Loucy (cell line): Measurements from ENCODE around the gene VHLL.
A peak's percentile ranks its signal among the peaks of the same experiment; 100 is the strongest.

ENCODE experiments used
- H2AFZ ChIP-seq: fragments of 200-600 bp; sonication (generic); 2 replicates; pipeline ENCODE4 v1.6.0; 2016; ENCODE audit warnings: antibody characterized with exemption, mild to moderate bottlenecking, low read length, moderate library complexity
- H3F3A ChIP-seq: fragments of 200-600 bp; 2 replicates; pipeline ENCODE4 v1.6.0; 2016; ENCODE audit warnings: antibody characterized with exemption, low read depth, mild to moderate bottlenecking
- H3K27me3 ChIP-seq: fragments of 200-600 bp; sonication (generic); 2 replicates; pipeline ENCODE4 v1.6.1; 2014; ENCODE audit warnings: low read length, mild to moderate bottlenecking; ENCODE audit not compliant: insufficient read depth, poor library complexity, severe bottlenecking
- H3K36me3 ChIP-seq: fragments of 200-600 bp; sonication (generic); 2 replicates; pipeline ENCODE4 v1.6.1; 2016; ENCODE audit warnings: low read length; ENCODE audit not compliant: insufficient read depth
- H3K4me1 ChIP-seq: fragments of 200-600 bp; sonication (generic); 2 replicates; pipeline ENCODE4 v1.5.1; 2014; ENCODE audit warnings: low read length, mild to moderate bottlenecking; ENCODE audit not compliant: insufficient read depth, poor library complexity, severe bottlenecking
- H3K4me2 ChIP-seq: fragments of 200-600 bp; sonication (generic); 2 replicates; pipeline ENCODE4 v1.6.0; 2014; ENCODE audit warnings: antibody characterized with exemption, low read length, low read depth, mild to moderate bottlenecking; ENCODE audit not compliant: poor library complexity, severe bottlenecking
- H3K4me3 ChIP-seq: fragments of 200-600 bp; sonication (generic); 2 replicates; pipeline ENCODE4 v1.5.1; 2014; ENCODE audit warnings: low read length, mild to moderate bottlenecking, mixed read lengths; ENCODE audit not compliant: poor library complexity, severe bottlenecking
- H3K79me2 ChIP-seq: fragments of 200-600 bp; sonication (generic); 2 replicates; pipeline ENCODE4 v1.6.1; 2014; ENCODE audit warnings: low read length; ENCODE audit not compliant: insufficient read depth
- H3K9ac ChIP-seq: fragments of 200-600 bp; sonication (generic); 2 replicates; pipeline ENCODE4 v1.6.0; 2014; ENCODE audit warnings: mild to moderate bottlenecking, low read depth, low read length, moderate library complexity; ENCODE audit not compliant: poor library complexity, severe bottlenecking
- H3K9me2 ChIP-seq: fragments of 200-600 bp; sonication (generic); replicated peaks from 2 replicates; pipeline ENCODE4 v1.6.1; 2016; ENCODE audit warnings: low read depth, low read length, mixed read lengths
- H3K9me3 ChIP-seq: fragments of 200-600 bp; sonication (generic); 2 replicates; pipeline ENCODE4 v1.6.1; 2014; ENCODE audit warnings: mild to moderate bottlenecking, antibody characterized with exemption, low read length, low read depth; ENCODE audit not compliant: insufficient read depth
- H4K20me1 ChIP-seq: fragments of 200-600 bp; sonication (generic); 2 replicates; pipeline ENCODE4 v1.6.0; 2014; ENCODE audit warnings: antibody characterized with exemption, low read length, mild to moderate bottlenecking; ENCODE audit not compliant: insufficient read depth, poor library complexity, severe bottlenecking
- EZH2phosphoT487 ChIP-seq: fragments of 200-600 bp; IDR thresholded peaks from 2 replicates; pipeline ENCODE4 v1.6.1; 2018; ENCODE audit warnings: antibody characterized with exemption, mild to moderate bottlenecking, moderate library complexity, borderline replicate concordance
- TF ChIP-seq, protein P1 (sequence below): fragments of 200-600 bp; sonication (generic); conservative IDR thresholded peaks from 2 replicates; pipeline ENCODE4 v1.5.1; 2014; ENCODE audit warnings: mild to moderate bottlenecking, antibody characterized with exemption, low read length

VHLL gene

DNA sequence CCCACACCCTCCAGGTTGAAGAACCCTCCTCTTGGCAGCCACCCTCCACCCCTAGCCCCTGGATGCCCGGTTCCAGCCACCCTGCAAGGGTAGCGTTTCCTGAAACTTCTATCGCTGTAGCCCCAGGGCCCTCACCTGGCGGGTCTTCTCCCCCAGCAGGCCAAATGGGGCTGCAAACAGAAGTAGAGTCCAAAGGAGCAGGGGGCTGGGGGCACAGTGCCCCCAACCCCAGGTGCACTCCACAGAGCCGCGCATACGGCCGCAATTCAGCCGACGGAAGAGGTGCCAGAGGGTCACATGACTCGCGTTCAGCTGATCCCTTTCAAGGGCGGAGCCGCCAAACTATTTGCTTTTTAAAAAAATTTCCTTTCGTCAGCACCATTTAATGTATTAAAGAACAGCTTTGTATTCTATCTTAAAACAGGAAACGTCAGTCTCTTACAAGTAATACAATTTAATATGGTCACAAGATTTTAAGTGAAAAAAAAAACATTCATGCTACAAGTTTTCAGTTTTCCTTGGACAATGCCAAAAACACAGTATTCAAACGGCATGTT, 3.6 kb downstream of the VHLL start, which contains the start of gene GLMP:
GLMP (minus strand) TSS at position 289 of the 557 bp plus-strand sequence; CDS start at position 255, 34 bp downstream.
- Histone ChIP-seq H3K4me3 (peak within 1 kb of the TSS; percentile 86), H3F3A (no peaks in the 10 kb centered on the region), H3K4me1 (peaks cover 8% of the 10 kb centered on the region), H2AFZ (peak within 1 kb of the TSS; percentile 91), H3K4me2 (peak within 1 kb of the TSS; percentile 90), H3K27me3 (no peaks in the 10 kb centered on the region), H3K79me2 (0 out of 2 replicates have a peak, but pooled peaks cover 4% of the 10 kb centered on the region), H3K9ac (peak within 1 kb of the TSS; percentile 68), H3K9me3 (no peaks in the 10 kb centered on the region), H3K9me2 (no peaks in the 10 kb centered on the region), H4K20me1 (no peaks in the 10 kb centered on the region), H3K36me3 (no peaks in the 10 kb centered on the region)
- TF ChIP-seq, protein P1, sequence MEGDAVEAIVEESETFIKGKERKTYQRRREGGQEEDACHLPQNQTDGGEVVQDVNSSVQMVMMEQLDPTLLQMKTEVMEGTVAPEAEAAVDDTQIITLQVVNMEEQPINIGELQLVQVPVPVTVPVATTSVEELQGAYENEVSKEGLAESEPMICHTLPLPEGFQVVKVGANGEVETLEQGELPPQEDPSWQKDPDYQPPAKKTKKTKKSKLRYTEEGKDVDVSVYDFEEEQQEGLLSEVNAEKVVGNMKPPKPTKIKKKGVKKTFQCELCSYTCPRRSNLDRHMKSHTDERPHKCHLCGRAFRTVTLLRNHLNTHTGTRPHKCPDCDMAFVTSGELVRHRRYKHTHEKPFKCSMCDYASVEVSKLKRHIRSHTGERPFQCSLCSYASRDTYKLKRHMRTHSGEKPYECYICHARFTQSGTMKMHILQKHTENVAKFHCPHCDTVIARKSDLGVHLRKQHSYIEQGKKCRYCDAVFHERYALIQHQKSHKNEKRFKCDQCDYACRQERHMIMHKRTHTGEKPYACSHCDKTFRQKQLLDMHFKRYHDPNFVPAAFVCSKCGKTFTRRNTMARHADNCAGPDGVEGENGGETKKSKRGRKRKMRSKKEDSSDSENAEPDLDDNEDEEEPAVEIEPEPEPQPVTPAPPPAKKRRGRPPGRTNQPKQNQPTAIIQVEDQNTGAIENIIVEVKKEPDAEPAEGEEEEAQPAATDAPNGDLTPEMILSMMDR, result no peak
- TF ChIP-seq EZH2phosphoT487, result no peak

DNA sequence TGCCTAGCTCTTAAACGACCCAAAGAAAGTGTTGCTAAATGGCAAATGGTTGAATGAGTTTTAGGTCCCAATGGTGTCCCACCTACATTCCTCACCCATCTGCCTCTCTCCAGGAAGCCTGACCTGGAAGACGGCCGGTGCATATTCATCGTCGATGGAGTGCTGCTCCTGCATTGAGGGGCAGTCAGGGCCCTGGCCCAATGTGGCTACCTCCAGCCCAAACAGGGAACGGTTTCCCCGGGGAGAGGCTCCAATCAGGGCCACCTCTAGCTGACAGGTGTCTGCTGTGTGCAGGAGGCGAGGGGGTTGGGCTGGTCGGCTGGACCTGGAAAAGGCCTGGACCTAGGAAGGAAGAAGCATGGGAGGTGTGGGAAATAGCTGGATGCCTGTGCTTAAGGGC, 5.2 kb downstream of the VHLL start:
- Histone ChIP-seq H3F3A (no peaks in the 10 kb centered on the region), H3K9ac (no peak overlapping the region), H3K4me3 (no peak overlapping the region), H3K9me2 (no peaks in the 10 kb centered on the region), H3K9me3 (no peaks in the 10 kb centered on the region), H3K79me2 (0 out of 2 replicates have a peak, but pooled peaks cover 4% of the 10 kb centered on the region), H3K4me1 (peaks cover 8% of the 10 kb centered on the region), H2AFZ (no peak overlapping the region), H3K27me3 (no peaks in the 10 kb centered on the region), H4K20me1 (no peaks in the 10 kb centered on the region), H3K36me3 (no peaks in the 10 kb centered on the region), H3K4me2 (no peak overlapping the region)
- TF ChIP-seq EZH2phosphoT487, result no peak
- TF ChIP-seq, protein P1, result no peak

DNA sequence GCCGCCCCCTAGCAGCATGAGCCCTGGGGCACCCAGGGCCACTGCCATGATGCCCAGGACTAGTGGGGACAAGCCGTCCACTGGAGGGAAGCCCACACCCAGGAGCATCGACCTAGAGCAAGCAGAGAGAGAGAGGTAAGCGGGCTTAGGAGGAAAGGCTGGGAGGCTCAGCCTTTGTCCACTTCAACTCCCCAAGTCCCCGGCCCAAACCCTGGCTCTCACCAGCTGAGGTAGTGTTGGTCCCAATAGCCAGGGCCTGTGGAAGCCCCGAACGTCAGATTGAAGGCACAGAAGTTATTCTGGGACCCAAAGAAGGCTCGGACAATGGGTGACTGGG, 6.0 kb downstream of the VHLL start:
- no peak overlapping the region for H3K9ac ChIP-seq
- H3K9me3 ChIP-seq, result no peaks in the 10 kb centered on the region
- H3K4me1 ChIP-seq, result peaks cover 8% of the 10 kb centered on the region
- no peaks in the 10 kb centered on the region for H3K9me2 ChIP-seq
- H3K27me3 ChIP-seq, result no peaks in the 10 kb centered on the region
- no peak overlapping the region for H3K4me3 ChIP-seq
- no peak overlapping the region for H2AFZ ChIP-seq
- 0 out of 2 replicates have a peak, but pooled peaks cover 4% of the 10 kb centered on the region for H3K79me2 ChIP-seq
- no peaks in the 10 kb centered on the region for H3K36me3 ChIP-seq
- no peaks in the 10 kb centered on the region for H4K20me1 ChIP-seq
- no peak for TF ChIP-seq EZH2phosphoT487
- TF ChIP-seq, protein P1, result no peak
- H3F3A ChIP-seq, result no peaks in the 10 kb centered on the region
- H3K4me2 ChIP-seq, result no peak overlapping the region
